Heart left ventricle (tissue), 13 donors: ENCODE results near the gene P4HB.

Source experiments
- CTCF ChIP-seq, 12 donors: fragments of 200-600 bp; sonication (generic) in 4 of 12; IDR thresholded peaks; one replicate each; pipeline versions ENCODE4 v1.5.0 to v1.8.0; 2018 to 2022; ENCODE audit warnings: antibody characterized with exemption in 12 of 12, mild to moderate bottlenecking in 5 of 12
- POLR2A ChIP-seq, 2 donors: fragments of 450-650 bp; IDR thresholded peaks; one replicate each; pipeline ENCODE4 v1.6.1; 2017; ENCODE audit warnings: antibody characterized with exemption in 2 of 2, mild to moderate bottlenecking in 2 of 2, moderate library complexity in 2 of 2
- donor health status: ischemic (EF 13 %, LVEDD 7.1; RV severe dilation, severe dysfunction).
- donor health status: DM: no; HTN: yes; CAD: no.
- donor health status: DM: no; HTN: no; CAD: no.
- donor health status: ischemic (EF 25% LVEDD 6.9; RV normal size, moderate dysfunction).
- donor health status: ischemic (EF 25% LVEDD 5.7; RV mildly dilated, moderate dysfunction).
- donor health status: ischemic (EF 35%, LVEDD 5.7; RV mildly dilated, moderate dysfunction).
- donor health status: nonischemic (EF 11% LVEDD 7.7; RV severe dilation, severe dysfunction).
- donor health status: DM: yes; HTN: yes; CAD: no.
- donor health status: PGD.
- donor health status: ischemic (EF 29% LVEDD 5.4; RV normal size, mild dysfunction).
- donor health status: nonischemic (EF 23%, LVEDD 6.1; RV moderate dilation, normal function).

- TF ChIP-seq CTCF (IDR thresholded peaks at IDR 0.05) (no peak), POLR2A (IDR thresholded peaks at IDR 0.05) (no peak)
These were observed 5.0 kb upstream of the P4HB start for GRCh38 chr17:81865358-81865732.
